Liver (tissue), 9 donors: ENCODE results near the gene NOC4L. TPM values are rescaled to one million over a fixed set of nuclear protein-coding genes. Genes with fewer than 3 reads are reported as not detected.

Experiments
- DNase-seq: peaks from one replicate; pipeline ENCODE4 v3.0.0-alpha.2; 2017; ENCODE audit warnings: low spot score
- H3K27ac ChIP-seq, 2 donors: one replicate each; pipeline ENCODE4 v1.7.0; 2013; ENCODE audit warnings: inconsistent platforms in 2 of 2, low read length in 2 of 2, control low read depth in 1 of 2, low read depth in 1 of 2, mild to moderate bottlenecking in 1 of 2
- H3K27me3 ChIP-seq, 4 donors: one replicate each; pipeline versions ENCODE4 v1.6.1 to v1.7.0; 2013; ENCODE audit warnings: low read length in 3 of 4, inconsistent platforms in 1 of 4, mild to moderate bottlenecking in 1 of 4, moderate library complexity in 1 of 4; ENCODE audit not compliant: control insufficient read depth in 4 of 4, insufficient read depth in 4 of 4
- H3K36me3 ChIP-seq, 4 donors: one replicate each; pipeline versions ENCODE4 v1.6.1 to v1.7.0; 2013; ENCODE audit warnings: low read length in 3 of 4, mild to moderate bottlenecking in 3 of 4, low read depth in 1 of 4, moderate library complexity in 1 of 4; ENCODE audit not compliant: control insufficient read depth in 4 of 4, insufficient read depth in 3 of 4
- H3K4me1 ChIP-seq, 4 donors: one replicate each; pipeline versions ENCODE4 v1.6.1 to v1.7.0; 2013; ENCODE audit warnings: low read length in 3 of 4, mild to moderate bottlenecking in 3 of 4, moderate library complexity in 1 of 4; ENCODE audit not compliant: control insufficient read depth in 4 of 4, insufficient read depth in 4 of 4
- H3K4me3 ChIP-seq, 3 donors: one replicate each; pipeline versions ENCODE4 v1.6.1 to v1.7.0; 2013; ENCODE audit warnings: low read length in 3 of 3, control low read depth in 1 of 3, low read depth in 1 of 3, mild to moderate bottlenecking in 1 of 3
- H3K9ac ChIP-seq, 2 donors: one replicate each; pipeline ENCODE4 v1.7.0; 2013; ENCODE audit warnings: low read length in 2 of 2, mild to moderate bottlenecking in 2 of 2, moderate library complexity in 2 of 2, control low read depth in 1 of 2, low read depth in 1 of 2
- H3K9me3 ChIP-seq, 4 donors: one replicate each; pipeline versions ENCODE4 v1.6.1 to v1.7.0; 2013; ENCODE audit warnings: low read length in 3 of 4; ENCODE audit not compliant: control insufficient read depth in 4 of 4
- EGR1 ChIP-seq, 2 donors: IDR thresholded peaks; 2 replicates each; pipeline ENCODE4 v1.6.1; 2016 to 2018; ENCODE audit warnings: antibody characterized with exemption in 2 of 2, low read depth in 2 of 2
- FOXA1 ChIP-seq: IDR thresholded peaks from 2 replicates; pipeline ENCODE4 v1.6.1; 2016; ENCODE audit warnings: antibody characterized with exemption
- FOXA2 ChIP-seq: IDR thresholded peaks from 2 replicates; pipeline ENCODE4 v1.6.1; 2016; ENCODE audit warnings: antibody characterized with exemption
- GABPA ChIP-seq, 2 donors: IDR thresholded peaks in 1 of 2; conservative IDR thresholded peaks in 1 of 2; 2 replicates each; pipeline ENCODE4 v1.6.1; 2016; ENCODE audit warnings: antibody characterized with exemption in 2 of 2, mild to moderate bottlenecking in 1 of 2, moderate library complexity in 1 of 2
- HNF4A ChIP-seq, 2 donors: conservative IDR thresholded peaks; 2 replicates each; pipeline ENCODE4 v1.6.1; 2016; ENCODE audit warnings: antibody characterized with exemption in 2 of 2, mild to moderate bottlenecking in 2 of 2
- HNF4G ChIP-seq: IDR thresholded peaks from 2 replicates; pipeline ENCODE4 v1.6.1; 2016; ENCODE audit warnings: antibody characterized with exemption
- JUND ChIP-seq, 2 donors: IDR thresholded peaks; 2 replicates each; pipeline ENCODE4 v1.6.1; 2016; ENCODE audit warnings: antibody characterized with exemption in 2 of 2
- NR2F2 ChIP-seq: IDR thresholded peaks from 2 replicates; pipeline ENCODE4 v1.6.1; 2016; ENCODE audit warnings: antibody characterized with exemption
- RAD21 ChIP-seq, 2 donors: IDR thresholded peaks; 2 replicates each; pipeline ENCODE4 v1.6.1; 2016; ENCODE audit warnings: antibody characterized with exemption in 2 of 2, mild to moderate bottlenecking in 2 of 2
- RXRA ChIP-seq, 2 donors: IDR thresholded peaks; 2 replicates each; pipeline ENCODE4 v1.6.1; 2017 to 2018; ENCODE audit warnings: antibody characterized with exemption in 2 of 2, mild to moderate bottlenecking in 1 of 2
- SP1 ChIP-seq: IDR thresholded peaks from 2 replicates; pipeline ENCODE4 v1.6.1; 2018; ENCODE audit warnings: antibody characterized with exemption, mild to moderate bottlenecking
- TAF1 ChIP-seq: conservative IDR thresholded peaks from 2 replicates; pipeline ENCODE4 v1.6.1; 2016; ENCODE audit warnings: antibody characterized with exemption, mild to moderate bottlenecking
- YY1 ChIP-seq: IDR thresholded peaks from 2 replicates; pipeline ENCODE4 v1.6.1; 2016; ENCODE audit warnings: antibody characterized with exemption, mild to moderate bottlenecking
- WGBS: extraction: QIAGEN DNeasy Blood & Tissue Kit; methylation state at CpG from one replicate; pipeline ENCODE4 v1.1.7; 2013; 5-methylcytosine and 5-hydroxymethylcytosine counted together
- polyA plus RNA-seq, 2 donors: library from polyadenylated mRNA; stranded (reverse) in 1 of 2; unstranded in 1 of 2; fragments of 200-250 nt in 1 of 2; fragments of >200 nt in 1 of 2; fragmentation: Nextera tagmentation in 1 of 2; extraction: Ambion mirVana in 1 of 2; gene quantifications; one replicate each; pipeline versions ENCODE4 v1.2.1 to v1.2.3, GENCODE V29; 2013 to 2015
- total RNA-seq, 2 donors: library from RNA; depleted of rRNA; stranded (reverse); fragments of >200 nt; gene quantifications; one replicate each; pipeline ENCODE4 v1.2.3, GENCODE V29; 2014
- TF ChIP-seq, protein P1 (sequence below): IDR thresholded peaks from 2 replicates; pipeline ENCODE4 v1.6.1; 2016; ENCODE audit warnings: antibody characterized with exemption, mild to moderate bottlenecking
- TF ChIP-seq, protein P2 (sequence below): fragments of 150-350 bp; IDR thresholded peaks from 2 replicates; pipeline ENCODE4 v1.5.1; 2017; ENCODE audit warnings: improper control_type of control experiment, low read depth, low read length; ENCODE audit not compliant: missing input control
- TF ChIP-seq, protein P3 (sequence below): IDR thresholded peaks from 2 replicates; pipeline ENCODE4 v1.6.1; 2016; ENCODE audit warnings: antibody characterized with exemption
- TF ChIP-seq, protein P4 (sequence below): IDR thresholded peaks from 2 replicates; pipeline ENCODE4 v1.6.1; 2016; ENCODE audit warnings: antibody characterized with exemption
- TF ChIP-seq, protein P5 (sequence below): IDR thresholded peaks from 2 replicates; pipeline ENCODE4 v1.6.1; 2016; ENCODE audit warnings: antibody characterized with exemption
- donor health status: healthy.
- donor health status: healthy.
- donor health status: healthy.
- donor health status: healthy.
- donor health status: healthy.

The NOC4L gene
- total and polyA plus RNA-seq, 4 donors, result 6.4 to 11.6 (median 8.4) TPM

DNA sequence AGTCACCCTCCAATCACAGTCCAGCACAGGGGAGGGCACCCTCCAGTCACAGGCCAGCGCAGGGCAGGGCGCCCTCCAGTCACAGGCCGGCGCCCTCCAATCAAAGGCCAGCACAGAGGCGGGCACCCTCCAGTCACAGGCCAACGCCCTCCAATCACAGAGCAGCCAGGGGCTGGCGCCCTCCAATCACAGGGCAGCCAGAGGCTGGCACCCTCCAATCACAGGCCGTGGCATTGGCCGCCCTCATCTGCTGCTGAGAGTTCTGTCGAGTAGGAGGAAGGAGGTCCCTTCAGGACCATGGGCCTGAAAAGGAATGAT is 26.7 kb upstream of the NOC4L start:
- Histone ChIP-seq H3K36me3 (peaks cover 17 to 44% (median 27%) of the 10 kb centered on the region in 4 donors), H3K9ac (no peak overlapping the region), H3K4me1 (no peaks in the 10 kb centered on the region), H3K9me3 (no peaks in the 10 kb centered on the region), H3K4me3 (no peak overlapping the region), H3K27me3 (no peaks in the 10 kb centered on the region), H3K27ac (no peak overlapping the region)
- TF ChIP-seq EGR1 (IDR thresholded peaks at IDR 0.05; ENCODE audit: low read depth in 2 of 2), result no peak
- TF ChIP-seq, protein P1, sequence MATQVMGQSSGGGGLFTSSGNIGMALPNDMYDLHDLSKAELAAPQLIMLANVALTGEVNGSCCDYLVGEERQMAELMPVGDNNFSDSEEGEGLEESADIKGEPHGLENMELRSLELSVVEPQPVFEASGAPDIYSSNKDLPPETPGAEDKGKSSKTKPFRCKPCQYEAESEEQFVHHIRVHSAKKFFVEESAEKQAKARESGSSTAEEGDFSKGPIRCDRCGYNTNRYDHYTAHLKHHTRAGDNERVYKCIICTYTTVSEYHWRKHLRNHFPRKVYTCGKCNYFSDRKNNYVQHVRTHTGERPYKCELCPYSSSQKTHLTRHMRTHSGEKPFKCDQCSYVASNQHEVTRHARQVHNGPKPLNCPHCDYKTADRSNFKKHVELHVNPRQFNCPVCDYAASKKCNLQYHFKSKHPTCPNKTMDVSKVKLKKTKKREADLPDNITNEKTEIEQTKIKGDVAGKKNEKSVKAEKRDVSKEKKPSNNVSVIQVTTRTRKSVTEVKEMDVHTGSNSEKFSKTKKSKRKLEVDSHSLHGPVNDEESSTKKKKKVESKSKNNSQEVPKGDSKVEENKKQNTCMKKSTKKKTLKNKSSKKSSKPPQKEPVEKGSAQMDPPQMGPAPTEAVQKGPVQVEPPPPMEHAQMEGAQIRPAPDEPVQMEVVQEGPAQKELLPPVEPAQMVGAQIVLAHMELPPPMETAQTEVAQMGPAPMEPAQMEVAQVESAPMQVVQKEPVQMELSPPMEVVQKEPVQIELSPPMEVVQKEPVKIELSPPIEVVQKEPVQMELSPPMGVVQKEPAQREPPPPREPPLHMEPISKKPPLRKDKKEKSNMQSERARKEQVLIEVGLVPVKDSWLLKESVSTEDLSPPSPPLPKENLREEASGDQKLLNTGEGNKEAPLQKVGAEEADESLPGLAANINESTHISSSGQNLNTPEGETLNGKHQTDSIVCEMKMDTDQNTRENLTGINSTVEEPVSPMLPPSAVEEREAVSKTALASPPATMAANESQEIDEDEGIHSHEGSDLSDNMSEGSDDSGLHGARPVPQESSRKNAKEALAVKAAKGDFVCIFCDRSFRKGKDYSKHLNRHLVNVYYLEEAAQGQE, result no peak
- no peak for TF ChIP-seq SP1
- TF ChIP-seq JUND (IDR thresholded peaks at IDR 0.05), result no peak
- no peak for TF ChIP-seq TAF1
- TF ChIP-seq, protein P2, sequence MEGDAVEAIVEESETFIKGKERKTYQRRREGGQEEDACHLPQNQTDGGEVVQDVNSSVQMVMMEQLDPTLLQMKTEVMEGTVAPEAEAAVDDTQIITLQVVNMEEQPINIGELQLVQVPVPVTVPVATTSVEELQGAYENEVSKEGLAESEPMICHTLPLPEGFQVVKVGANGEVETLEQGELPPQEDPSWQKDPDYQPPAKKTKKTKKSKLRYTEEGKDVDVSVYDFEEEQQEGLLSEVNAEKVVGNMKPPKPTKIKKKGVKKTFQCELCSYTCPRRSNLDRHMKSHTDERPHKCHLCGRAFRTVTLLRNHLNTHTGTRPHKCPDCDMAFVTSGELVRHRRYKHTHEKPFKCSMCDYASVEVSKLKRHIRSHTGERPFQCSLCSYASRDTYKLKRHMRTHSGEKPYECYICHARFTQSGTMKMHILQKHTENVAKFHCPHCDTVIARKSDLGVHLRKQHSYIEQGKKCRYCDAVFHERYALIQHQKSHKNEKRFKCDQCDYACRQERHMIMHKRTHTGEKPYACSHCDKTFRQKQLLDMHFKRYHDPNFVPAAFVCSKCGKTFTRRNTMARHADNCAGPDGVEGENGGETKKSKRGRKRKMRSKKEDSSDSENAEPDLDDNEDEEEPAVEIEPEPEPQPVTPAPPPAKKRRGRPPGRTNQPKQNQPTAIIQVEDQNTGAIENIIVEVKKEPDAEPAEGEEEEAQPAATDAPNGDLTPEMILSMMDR, result no peak
- TF ChIP-seq, protein P3, sequence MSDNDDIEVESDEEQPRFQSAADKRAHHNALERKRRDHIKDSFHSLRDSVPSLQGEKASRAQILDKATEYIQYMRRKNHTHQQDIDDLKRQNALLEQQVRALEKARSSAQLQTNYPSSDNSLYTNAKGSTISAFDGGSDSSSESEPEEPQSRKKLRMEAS, result no peak
- no peak for TF ChIP-seq FOXA1
- TF ChIP-seq, protein P4, sequence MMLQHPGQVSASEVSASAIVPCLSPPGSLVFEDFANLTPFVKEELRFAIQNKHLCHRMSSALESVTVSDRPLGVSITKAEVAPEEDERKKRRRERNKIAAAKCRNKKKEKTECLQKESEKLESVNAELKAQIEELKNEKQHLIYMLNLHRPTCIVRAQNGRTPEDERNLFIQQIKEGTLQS, result no peak
- no peak for TF ChIP-seq YY1
- TF ChIP-seq HNF4G, result no peak
- TF ChIP-seq NR2F2, result no peak
- TF ChIP-seq RAD21 (IDR thresholded peaks at IDR 0.05), result no peak
- no peak for TF ChIP-seq HNF4A (conservative IDR thresholded peaks at IDR 0.05)
- no peak for TF ChIP-seq RXRA (IDR thresholded peaks at IDR 0.05)
- TF ChIP-seq FOXA2, result no peak
- DNase-seq, result no peak
- 94% methylated on average over 10 of the region's 10 CpGs for WGBS

DNA sequence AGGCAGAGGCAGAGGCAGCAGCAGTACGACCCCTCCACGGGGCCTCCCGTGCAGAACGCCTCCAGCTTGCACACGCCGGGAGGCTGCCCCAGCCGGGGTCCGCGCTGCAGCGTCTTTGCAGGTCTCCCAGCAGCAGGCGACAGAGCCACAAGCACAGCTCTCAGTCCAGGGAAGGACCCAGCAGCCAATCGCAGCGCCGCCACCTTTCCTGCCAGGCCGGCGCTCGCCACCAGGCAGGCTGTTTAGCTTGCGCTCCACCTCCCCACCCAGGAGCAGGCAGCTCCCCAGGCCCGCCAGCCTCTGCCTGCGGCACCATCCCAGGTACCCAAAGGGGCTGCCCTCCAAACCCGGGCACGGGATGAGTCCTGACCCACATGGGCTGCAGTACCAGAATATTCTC is 25.4 kb upstream of the NOC4L start:
- DNase-seq, result no peak
- WGBS, result 97% methylated on average over 22 of the region's 22 CpGs
- no peak for TF ChIP-seq FOXA2
- TF ChIP-seq GABPA (IDR thresholded peaks at IDR 0.05 in 1 of 2, conservative IDR thresholded peaks at IDR 0.05 in 1 of 2), result no peak
- no peak for TF ChIP-seq RXRA (IDR thresholded peaks at IDR 0.05)
- no peak for TF ChIP-seq NR2F2
- no peak for TF ChIP-seq EGR1 (IDR thresholded peaks at IDR 0.05; ENCODE audit: low read depth in 2 of 2)
- no peak for TF ChIP-seq FOXA1
- TF ChIP-seq, protein P5, sequence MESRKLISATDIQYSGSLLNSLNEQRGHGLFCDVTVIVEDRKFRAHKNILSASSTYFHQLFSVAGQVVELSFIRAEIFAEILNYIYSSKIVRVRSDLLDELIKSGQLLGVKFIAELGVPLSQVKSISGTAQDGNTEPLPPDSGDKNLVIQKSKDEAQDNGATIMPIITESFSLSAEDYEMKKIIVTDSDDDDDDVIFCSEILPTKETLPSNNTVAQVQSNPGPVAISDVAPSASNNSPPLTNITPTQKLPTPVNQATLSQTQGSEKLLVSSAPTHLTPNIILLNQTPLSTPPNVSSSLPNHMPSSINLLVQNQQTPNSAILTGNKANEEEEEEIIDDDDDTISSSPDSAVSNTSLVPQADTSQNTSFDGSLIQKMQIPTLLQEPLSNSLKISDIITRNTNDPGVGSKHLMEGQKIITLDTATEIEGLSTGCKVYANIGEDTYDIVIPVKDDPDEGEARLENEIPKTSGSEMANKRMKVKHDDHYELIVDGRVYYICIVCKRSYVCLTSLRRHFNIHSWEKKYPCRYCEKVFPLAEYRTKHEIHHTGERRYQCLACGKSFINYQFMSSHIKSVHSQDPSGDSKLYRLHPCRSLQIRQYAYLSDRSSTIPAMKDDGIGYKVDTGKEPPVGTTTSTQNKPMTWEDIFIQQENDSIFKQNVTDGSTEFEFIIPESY, result no peak
- TF ChIP-seq, protein P2, result no peak
- TF ChIP-seq TAF1, result no peak
- TF ChIP-seq, protein P3, result no peak
- TF ChIP-seq, protein P4, result no peak
- TF ChIP-seq JUND (IDR thresholded peaks at IDR 0.05), result no peak

More for the DNA sequence above, 25.4 kb upstream of the NOC4L start:
- H3K36me3 ChIP-seq, result peaks cover 12 to 41% (median 27%) of the 10 kb centered on the region in 4 donors
- no peak overlapping the region for H3K4me3 ChIP-seq
- no peak overlapping the region for H3K27ac ChIP-seq
- H3K9me3 ChIP-seq, result no peaks in the 10 kb centered on the region
- H3K9ac ChIP-seq, result no peak overlapping the region
- no peaks in the 10 kb centered on the region for H3K27me3 ChIP-seq
- H3K4me1 ChIP-seq, result no peaks in the 10 kb centered on the region
